Activated T-helper 1 cell treated with anti-CD3 and anti-CD28 coated beads, Interleukin-12 subunit alpha, Interleukin-12 subunit beta, Interleukin-2, Interleukin-4 antibody, amounts not matched to agents 30 ng/mL and 10 ng/mL and 1 ng/mL, durations not matched to agents 14 hours and 24 hours and 36 hours (primary cell): ENCODE results near the gene FABP3. TPM values are rescaled to one million over a fixed set of nuclear protein-coding genes. Genes with fewer than 3 reads are reported as not detected.
A peak's percentile ranks its signal among the peaks of the same experiment; 100 is the strongest.

Experiments used
- DNase-seq: peaks from one replicate; pipeline ENCODE4 v3.0.0; 2021; ENCODE audit warnings: low spot score
- H3K27ac Mint-ChIP-seq: one replicate; pipeline ENCODE4 v1.8.0; 2021; ENCODE audit warnings: mild to moderate bottlenecking, mixed read lengths
- H3K27me3 Mint-ChIP-seq: one replicate; pipeline ENCODE4 v1.8.0; 2022; ENCODE audit warnings: mild to moderate bottlenecking, moderate library complexity, mixed read lengths; ENCODE audit not compliant: insufficient read depth
- H3K36me3 Mint-ChIP-seq: one replicate; pipeline ENCODE4 v1.8.0; 2021; ENCODE audit warnings: low read depth, mixed read lengths
- H3K4me1 Mint-ChIP-seq: one replicate; pipeline ENCODE4 v1.8.0; 2021; ENCODE audit warnings: low read depth, mixed read lengths
- H3K4me3 Mint-ChIP-seq: one replicate; pipeline ENCODE4 v1.8.0; 2021; ENCODE audit warnings: mild to moderate bottlenecking, moderate library complexity, mixed read lengths
- H3K9me3 Mint-ChIP-seq: one replicate; pipeline ENCODE4 v1.8.0; 2021; ENCODE audit warnings: mixed read lengths
- intact Hi-C: fragments of 100-400 bp; cut with micrococcal nuclease; formaldehyde crosslinking; loops from one replicate; pipeline ENCODE4 v1.15.1; 2024
- total RNA-seq: library from RNA; stranded (reverse); gene quantifications from 2 replicates; pipeline ENCODE4 v1.2.3, GENCODE V29; 2022

FABP3 gene
- total RNA-seq, 1 donor from 2014 or later = not detected

DNA sequence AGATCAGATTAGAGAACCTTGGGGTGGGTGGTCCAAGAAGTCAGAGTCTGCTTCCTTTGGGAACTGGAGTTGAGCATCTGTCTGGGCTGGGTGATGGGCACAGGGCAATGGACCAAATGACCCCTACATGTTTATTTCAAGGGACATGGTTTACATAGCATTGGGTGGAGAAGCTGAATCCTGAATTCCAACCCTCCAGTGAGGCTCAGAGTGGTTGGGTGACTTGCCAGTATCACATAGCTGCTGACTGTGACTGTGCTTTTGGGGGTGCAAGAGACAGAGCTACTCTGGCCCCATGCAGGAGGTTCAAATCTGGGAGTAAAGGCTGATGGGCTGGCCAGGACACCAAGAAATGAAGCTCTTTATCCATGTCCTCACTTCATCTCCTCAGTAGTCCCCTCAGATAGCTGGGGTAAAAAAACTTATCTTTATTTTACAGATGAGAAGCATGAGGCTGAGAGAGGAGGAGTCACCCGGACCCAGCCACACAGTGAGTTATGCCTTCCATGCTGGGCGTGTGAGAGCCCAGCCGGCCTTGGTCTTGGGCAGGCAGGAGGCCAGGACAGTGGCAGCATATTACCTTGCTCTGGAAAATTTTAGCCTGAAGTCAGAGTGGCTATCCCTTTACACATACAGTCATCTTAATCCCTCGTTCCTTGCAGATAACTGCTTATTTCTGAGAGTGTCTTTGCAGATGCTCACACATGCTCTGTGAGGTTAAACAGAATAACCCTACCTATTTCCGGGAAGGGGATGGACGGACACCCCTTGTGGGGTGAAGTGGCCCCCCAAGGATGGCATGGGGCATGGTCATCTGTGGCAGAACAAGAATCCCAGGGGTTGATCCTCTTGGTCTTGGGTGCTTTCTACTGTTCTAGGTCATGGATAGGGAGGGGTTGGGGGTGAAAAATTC is 37.3 kb upstream of the FABP3 start:
- Mint-ChIP-seq H3K27me3 (peaks cover 44% of the 10 kb centered on the region), H3K27ac (no peak overlapping the region), H3K36me3 (no peaks in the 10 kb centered on the region), H3K9me3 (no peaks in the 10 kb centered on the region), H3K4me3 (no peak overlapping the region), H3K4me1 (peaks cover 5% of the 10 kb centered on the region)
- no peak for DNase-seq
- intact Hi-C loops = no loop called here

GRCh38 chr1:31408788-31409318 is 36.0 kb upstream of the FABP3 start:
- Mint-ChIP-seq H3K9me3 (no peaks in the 10 kb centered on the region), H3K4me3 (no peak overlapping the region), H3K27me3 (peaks cover 34% of the 10 kb centered on the region), H3K36me3 (no peaks in the 10 kb centered on the region), H3K27ac (no peak overlapping the region), H3K4me1 (peaks cover 4% of the 10 kb centered on the region)
- intact Hi-C loops = no loop called here
- DNase-seq = no peak

GRCh38 chr1:31407029-31407626 is 34.3 kb upstream of the FABP3 start:
- no peak overlapping the region for H3K4me3 Mint-ChIP-seq
- intact Hi-C loops = no loop called here
- H3K27me3 Mint-ChIP-seq = peaks cover 30% of the 10 kb centered on the region
- H3K27ac Mint-ChIP-seq = no peak overlapping the region
- H3K36me3 Mint-ChIP-seq = no peaks in the 10 kb centered on the region
- DNase-seq = no peak
- no peaks in the 10 kb centered on the region for H3K4me1 Mint-ChIP-seq
- H3K9me3 Mint-ChIP-seq = no peaks in the 10 kb centered on the region

DNA sequence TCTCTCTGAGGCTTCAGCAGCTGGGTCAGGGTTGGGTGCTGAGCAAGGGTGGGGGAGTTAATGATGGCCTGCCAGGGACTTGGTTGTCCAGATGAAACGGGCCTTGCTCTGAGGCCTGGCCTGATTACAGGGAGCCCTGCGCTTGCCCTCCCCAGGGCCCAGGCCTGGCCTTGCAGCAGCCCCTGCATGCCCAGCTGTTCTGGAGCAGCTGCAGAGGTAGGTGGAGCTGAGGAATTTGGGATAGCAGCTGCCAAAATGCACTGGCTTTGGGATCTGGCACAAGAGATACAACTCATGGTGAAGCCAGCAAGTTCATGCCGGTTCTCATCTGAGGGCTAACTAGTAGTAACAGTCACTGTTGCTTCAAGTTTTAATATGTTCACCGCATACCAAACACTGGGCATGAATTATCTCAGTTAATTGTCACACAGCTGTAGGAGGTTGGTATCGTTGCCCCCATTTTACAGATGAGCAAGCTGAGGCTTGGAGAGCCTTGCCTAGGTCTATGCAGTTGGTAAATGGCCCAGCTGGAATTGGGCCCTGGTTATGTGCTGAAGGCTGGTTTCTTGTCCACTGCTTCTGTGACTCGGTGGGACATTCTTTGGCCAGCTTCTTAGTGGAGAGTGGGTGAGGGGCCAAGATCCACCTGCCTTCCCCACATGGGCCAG is 32.8 kb upstream of the FABP3 start:
- H3K36me3 Mint-ChIP-seq = no peaks in the 10 kb centered on the region
- no peak overlapping the region for H3K4me3 Mint-ChIP-seq
- peaks cover 15% of the 10 kb centered on the region for H3K27me3 Mint-ChIP-seq
- H3K9me3 Mint-ChIP-seq = no peaks in the 10 kb centered on the region
- intact Hi-C loops = no loop called here
- no peaks in the 10 kb centered on the region for H3K4me1 Mint-ChIP-seq
- no peak for DNase-seq
- no peak overlapping the region for H3K27ac Mint-ChIP-seq

- intact Hi-C loops = no loop called here
- H3K9me3 Mint-ChIP-seq = no peaks in the 10 kb centered on the region
- DNase-seq = no peak
- peaks cover 9% of the 10 kb centered on the region for H3K27me3 Mint-ChIP-seq
- no peak overlapping the region for H3K4me3 Mint-ChIP-seq
- H3K4me1 Mint-ChIP-seq = no peaks in the 10 kb centered on the region
- no peak overlapping the region for H3K27ac Mint-ChIP-seq
- no peaks in the 10 kb centered on the region for H3K36me3 Mint-ChIP-seq
Measured at GRCh38 chr1:31401241-31401640, 28.4 kb upstream of the FABP3 start.

- no peaks in the 10 kb centered on the region for H3K4me1 Mint-ChIP-seq
- no peaks in the 10 kb centered on the region for H3K36me3 Mint-ChIP-seq
- H3K27me3 Mint-ChIP-seq = peaks cover 11% of the 10 kb centered on the region
Measured at GRCh38 chr1:31400393-31400792, 27.5 kb upstream of the FABP3 start.

GRCh38 chr1:31399976-31400375 is 27.1 kb upstream of the FABP3 start:
- no peak overlapping the region for H3K4me3 Mint-ChIP-seq
- peaks cover 12% of the 10 kb centered on the region for H3K27me3 Mint-ChIP-seq
- intact Hi-C loops = no loop called here
- H3K36me3 Mint-ChIP-seq = no peaks in the 10 kb centered on the region
- peaks cover 2% of the 10 kb centered on the region for H3K4me1 Mint-ChIP-seq
- H3K27ac Mint-ChIP-seq = no peak overlapping the region
- no peaks in the 10 kb centered on the region for H3K9me3 Mint-ChIP-seq
- DNase-seq = no peak

More at GRCh38 chr1:31400393-31400792, 27.5 kb upstream of the FABP3 start:
- no peak for DNase-seq
- intact Hi-C loops = no loop called here
- Mint-ChIP-seq H3K9me3 (no peaks in the 10 kb centered on the region), H3K27ac (no peak overlapping the region), H3K4me3 (no peak overlapping the region)

- Mint-ChIP-seq H3K27me3 (peaks cover 10% of the 10 kb centered on the region), H3K9me3 (no peaks in the 10 kb centered on the region), H3K27ac (no peak overlapping the region), H3K36me3 (no peaks in the 10 kb centered on the region), H3K4me3 (no peak overlapping the region), H3K4me1 (peaks cover 10% of the 10 kb centered on the region)
- intact Hi-C loops = no loop called here
- DNase-seq = no peak
Measured at GRCh38 chr1:31398246-31398645, 25.4 kb upstream of the FABP3 start.

DNA sequence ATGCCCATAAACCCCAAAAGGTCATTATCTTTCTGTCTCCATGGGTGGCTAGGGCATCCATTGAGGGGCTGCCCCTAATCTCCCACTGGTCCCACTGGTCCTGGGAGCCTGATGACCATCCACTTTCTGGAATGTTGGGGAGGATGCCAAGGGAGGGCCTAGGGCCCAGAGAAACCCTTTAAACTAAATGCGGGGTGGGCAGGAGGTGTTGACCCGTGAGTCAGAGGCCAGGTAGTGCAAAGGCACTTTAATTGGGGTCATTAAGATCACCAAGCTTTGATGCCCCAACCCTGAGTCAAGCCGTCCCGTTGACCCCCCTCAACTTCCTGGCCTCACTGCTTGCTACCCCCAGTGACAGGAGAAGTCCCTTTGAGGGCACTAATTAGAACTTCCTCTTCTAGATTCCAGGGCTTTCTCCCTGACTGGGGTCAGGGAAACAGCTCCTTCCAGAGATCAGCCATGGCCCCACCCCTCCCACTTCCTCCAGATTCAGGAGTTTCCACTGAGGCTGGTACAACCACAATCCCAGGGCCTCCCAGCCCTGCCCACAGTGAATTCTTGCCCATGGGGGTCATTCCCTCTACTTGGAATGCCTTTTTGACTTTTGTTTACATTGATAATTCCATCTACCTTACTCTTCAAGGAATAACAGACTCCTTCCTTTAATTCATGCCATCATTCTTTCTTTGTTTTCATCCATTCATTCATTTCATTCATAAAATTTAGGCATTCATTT is 24.7 kb upstream of the FABP3 start:
- Mint-ChIP-seq H3K4me3 (no peak overlapping the region), H3K9me3 (no peaks in the 10 kb centered on the region), H3K27ac (no peak overlapping the region), H3K36me3 (no peaks in the 10 kb centered on the region), H3K4me1 (peaks cover 10% of the 10 kb centered on the region), H3K27me3 (peaks cover 10% of the 10 kb centered on the region)
- DNase-seq = no peak
- intact Hi-C loops = no loop called here

DNA sequence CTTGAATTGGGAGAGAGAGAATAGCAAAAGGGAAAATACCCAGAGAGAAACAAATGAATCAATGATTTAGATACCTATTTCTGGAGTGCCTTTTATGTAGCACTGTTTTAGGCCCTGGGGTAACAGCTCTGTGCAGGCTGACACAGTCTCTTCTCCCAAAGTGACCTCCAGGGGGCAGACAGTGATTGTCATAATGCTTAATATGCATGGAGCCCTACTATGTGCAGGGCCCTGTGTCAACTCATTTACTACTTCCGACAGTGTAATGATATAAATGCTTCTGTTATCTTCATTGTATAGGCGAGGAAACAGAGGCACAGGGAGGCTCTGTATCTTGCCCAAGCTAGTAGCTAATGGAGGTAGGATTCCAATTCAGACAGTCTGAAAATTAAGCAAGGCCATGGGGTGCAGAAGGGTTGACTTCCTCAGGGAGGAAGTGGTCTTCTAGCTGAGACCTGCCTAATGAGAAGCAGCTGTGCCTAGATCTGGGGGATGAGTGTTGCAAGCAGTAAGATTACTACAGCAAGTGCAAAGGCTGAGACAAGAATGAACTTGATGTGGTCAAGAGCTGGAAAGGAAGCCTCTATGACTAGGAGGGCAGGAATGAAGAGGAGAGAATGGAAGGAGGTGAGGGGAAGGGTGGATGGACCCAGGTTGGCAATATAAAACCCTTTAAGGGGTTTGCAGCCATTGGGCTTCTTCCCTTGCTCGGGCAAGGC is 23.9 kb upstream of the FABP3 start:
- Mint-ChIP-seq H3K9me3 (no peaks in the 10 kb centered on the region), H3K4me1 (peaks cover 10% of the 10 kb centered on the region), H3K36me3 (no peaks in the 10 kb centered on the region), H3K27ac (no peak overlapping the region), H3K27me3 (peaks cover 10% of the 10 kb centered on the region), H3K4me3 (no peak overlapping the region)
- DNase-seq = no peak
- intact Hi-C loops = no loop called here

GRCh38 chr1:31394584-31395193 is 21.8 kb upstream of the FABP3 start:
- intact Hi-C loops = loop anchor here (1.0 to 2.0 kb wide), 3 partner anchors 28 to 394 kb away; no protein-coding TSS in a partner anchor
- Mint-ChIP-seq H3K27me3 (peaks cover 12% of the 10 kb centered on the region), H3K4me1 (peaks cover 10% of the 10 kb centered on the region), H3K4me3 (peak overlapping the region; percentile 80), H3K27ac (no peak overlapping the region), H3K9me3 (no peaks in the 10 kb centered on the region), H3K36me3 (no peaks in the 10 kb centered on the region)
- peak; percentile 61 for DNase-seq

GRCh38 chr1:31393463-31393862 is 20.6 kb upstream of the FABP3 start:
- Mint-ChIP-seq H3K27ac (no peak overlapping the region), H3K4me1 (peaks cover 10% of the 10 kb centered on the region), H3K27me3 (peaks cover 10% of the 10 kb centered on the region), H3K4me3 (no peak overlapping the region), H3K36me3 (no peaks in the 10 kb centered on the region), H3K9me3 (no peaks in the 10 kb centered on the region)
- intact Hi-C loops = no loop called here
- no peak for DNase-seq
